DMS114 treated with DMSO at 0.1 percent for 48 hours (cell line): Measurements from ENCODE around the gene GRM1.

Source experiments
- DNase-seq: peaks from one replicate; lab custom pipeline; 2025; ENCODE audit not compliant: unreplicated experiment; lab: John Stamatoyannopoulos, UW

The GRM1 gene

DNA sequence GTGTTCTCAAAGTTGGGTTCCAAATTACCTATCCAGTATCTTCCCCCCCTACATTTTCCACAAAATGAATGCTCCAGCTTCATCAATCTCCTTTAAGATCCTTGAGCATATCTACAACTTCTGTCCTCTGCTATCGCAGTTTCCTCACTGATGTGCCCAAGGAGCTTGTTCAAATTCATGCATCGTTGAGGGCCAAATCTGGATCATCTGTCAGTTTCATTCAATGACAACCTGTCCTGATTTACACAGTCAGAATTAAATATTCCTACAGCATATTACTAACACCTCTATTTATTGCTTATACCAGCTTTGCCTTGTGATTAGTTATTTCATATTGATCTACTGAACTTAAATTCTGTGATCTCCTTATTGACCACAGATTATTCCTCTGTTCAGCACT is 68.7 kb downstream of the GRM1 start:
- DNase-seq, result no peak

DNA sequence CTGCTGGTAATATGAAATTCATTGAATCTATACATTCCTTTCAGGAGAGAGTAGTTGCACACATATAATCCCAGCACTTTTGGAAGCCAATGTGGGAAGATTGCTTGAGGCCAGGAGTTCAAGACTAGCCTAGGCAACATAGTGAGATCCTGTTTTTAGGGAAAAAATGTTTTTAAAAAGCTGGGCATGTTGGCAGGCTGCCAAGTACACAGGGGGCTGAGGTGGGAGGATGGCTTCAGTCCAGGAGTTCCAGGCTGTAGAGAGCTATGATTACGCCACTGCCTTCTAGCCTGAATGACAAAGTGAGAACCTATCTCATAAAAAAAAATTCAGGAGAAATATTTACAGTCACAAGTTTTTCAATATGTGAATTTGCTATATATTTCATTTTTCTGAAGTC is 71.9 kb downstream of the GRM1 start:
- DNase-seq, result no peak

DNA sequence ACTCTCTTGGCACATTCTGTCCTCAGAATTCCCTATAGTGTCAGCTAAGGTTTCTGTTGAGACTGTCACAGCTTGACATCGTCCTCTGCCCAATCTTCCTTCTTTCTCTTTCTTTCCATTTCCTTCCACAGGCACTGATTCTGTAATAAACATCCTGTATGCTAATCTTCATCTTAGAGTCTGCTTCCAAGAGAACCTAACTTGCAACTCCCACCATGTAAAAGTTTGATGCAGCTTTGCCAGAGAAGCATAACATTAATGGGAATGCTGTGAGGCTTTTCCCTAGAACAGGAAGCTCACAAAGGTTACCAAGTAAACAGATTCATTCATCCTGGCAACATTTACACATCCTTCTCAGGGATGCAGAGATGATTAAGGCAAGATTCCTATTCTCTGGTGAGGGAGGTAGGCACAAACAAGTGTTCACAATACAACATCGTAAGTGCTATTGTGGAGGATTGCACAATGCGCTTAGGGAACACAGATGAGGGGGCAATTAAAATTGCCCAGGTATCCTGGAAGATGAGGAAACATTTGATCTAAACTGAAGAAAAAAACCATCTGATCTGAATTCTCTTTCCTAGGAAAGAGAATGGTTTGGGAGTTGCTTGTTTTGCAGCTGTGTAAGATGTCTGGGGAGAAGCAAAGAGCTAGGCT is 74.7 kb downstream of the GRM1 start:
- DNase-seq, result no peak

DNA sequence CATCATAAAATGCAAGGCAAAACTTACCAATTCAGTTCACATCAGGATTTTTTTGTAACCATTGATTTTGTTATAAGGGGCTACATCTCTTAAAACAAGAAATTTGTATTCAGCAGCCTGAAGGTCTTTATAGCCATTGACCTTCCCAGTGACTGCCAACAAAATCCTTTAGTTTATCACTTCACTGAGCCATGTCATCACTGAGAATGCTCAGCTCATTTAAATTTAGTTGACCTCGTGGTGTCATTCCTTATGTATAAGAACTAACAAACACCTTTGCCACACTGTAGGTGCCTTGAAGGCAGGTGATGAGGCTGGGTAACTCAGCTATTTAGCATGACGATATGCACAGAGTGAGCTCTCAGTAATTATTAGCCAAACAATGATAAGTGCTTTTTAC is 77.7 kb downstream of the GRM1 start:
- no peak for DNase-seq

DNA sequence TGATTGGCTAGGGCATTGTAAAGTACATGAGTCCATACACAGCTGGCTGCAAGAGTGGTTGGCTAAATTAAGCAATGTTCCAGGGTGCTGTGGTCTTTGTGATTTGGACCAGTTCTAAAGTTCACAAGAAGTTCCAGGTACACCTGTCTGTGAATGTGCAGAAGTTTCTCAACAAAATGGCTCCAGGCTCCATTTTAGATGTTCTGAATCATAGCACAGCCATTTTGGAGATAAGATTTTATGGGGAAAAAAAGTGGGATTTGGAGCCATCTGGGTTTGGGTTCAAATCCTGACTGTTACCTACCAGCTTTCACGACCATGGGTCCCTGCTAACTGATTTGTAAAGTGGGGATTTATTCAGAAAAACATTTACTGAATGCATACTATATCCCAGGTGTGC is 82.1 kb downstream of the GRM1 start:
- no peak for DNase-seq

DNA sequence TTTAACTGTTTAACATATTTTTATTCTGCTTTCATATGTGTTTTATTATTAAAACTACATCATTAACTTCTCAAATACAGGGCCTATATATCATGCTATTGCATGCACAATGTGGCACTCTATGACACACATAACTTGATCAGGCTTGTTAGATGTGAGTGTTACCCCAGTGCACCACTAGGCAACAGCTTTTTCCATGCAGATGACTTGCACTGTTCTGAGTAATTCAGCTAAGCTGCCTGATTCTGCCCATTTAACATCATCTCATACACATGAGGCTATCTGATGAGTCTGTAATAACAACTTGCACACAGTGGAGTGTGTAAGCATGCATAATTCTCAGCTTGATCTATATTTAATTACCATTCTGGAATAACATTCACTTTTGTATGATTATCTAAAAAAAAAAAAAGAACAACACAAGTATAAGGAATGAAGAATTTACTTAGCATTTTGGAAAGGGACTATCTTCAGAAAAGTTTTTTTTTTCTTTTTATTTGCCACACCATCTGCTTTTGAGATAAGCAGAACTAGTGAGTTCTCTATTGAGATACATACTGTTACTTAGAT is 83.1 kb downstream of the GRM1 start:
- no peak for DNase-seq

DNA sequence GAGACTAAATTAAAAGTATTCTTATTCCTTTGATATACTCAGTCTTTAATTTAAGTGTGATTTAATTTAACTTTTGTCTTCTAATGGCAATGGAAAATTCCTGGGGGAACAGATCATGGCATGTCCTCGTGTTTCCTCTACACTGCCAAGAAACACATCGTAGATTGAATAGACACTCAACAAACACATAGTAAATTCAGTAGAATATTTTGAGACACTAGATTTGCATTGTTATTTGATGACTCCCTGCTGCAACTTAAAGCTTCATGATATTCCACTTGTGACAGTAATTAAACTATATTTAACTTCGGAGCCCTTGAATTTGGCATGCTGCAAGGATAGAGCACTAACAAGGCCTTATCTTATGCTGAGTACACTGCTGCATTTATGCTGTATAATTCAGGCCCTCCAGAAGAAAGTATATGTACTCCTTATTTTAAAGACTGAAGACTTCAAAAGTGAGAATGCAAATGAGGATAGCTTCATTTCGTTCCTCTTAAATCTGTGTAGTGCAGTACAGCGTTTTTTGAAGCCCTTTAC is 84.3 kb downstream of the GRM1 start:
- DNase-seq, result no peak

DNA sequence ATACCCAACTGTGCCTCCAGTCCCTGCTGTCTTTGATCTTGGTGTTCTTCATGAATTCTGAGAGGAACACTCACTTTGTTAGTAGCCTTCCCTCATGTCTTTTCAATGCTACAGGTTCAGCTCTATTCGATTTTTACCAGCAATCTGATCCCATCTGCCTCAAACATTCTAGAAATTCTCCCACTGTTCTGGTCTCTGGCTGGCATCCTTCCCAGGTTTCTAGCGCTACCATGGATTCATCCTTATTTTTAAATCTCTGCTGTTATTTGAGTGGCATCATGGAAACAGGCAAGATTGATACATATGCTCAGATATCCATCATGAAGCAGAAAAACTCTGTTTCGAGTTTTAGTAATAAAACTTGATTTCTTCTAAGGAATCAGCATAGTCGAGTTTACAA is 94.8 kb downstream of the GRM1 start:
- DNase-seq, result no peak

DNA sequence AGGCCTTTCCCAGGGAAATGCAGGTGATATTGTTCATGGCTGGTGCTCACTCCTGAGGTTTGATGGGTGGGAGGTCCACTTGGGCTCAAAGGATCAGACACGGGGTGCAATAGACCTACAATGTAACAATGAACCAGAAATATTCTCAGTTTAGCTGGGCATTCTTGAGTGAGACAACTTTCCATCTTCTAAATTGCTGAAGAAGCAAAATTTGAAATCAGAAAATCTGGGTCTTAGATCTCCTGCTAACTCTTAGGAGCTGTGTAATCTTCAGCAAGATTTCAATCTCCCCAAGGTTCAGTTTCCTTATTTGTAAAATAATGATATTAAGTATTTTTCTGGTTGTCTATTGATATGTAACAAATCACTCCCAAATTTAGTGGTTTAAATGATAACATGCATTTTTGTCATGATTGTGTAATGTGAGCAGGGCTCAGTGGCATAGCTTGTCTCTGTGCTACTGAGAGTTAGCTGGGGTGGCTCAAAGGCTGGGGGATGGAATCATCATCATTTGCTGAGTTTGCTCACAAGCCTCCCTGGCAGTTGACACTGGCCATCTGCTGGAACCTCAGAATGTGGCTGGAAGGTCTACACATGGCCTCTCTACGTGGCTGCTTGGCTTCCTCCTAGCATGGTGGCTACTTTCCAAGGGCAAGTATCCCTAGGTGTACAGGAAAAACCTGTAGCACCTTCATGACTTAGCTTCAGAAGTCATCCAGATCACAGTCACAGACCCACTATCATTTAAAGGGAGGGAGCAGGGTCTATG is 98.8 kb downstream of the GRM1 start:
- DNase-seq, result no peak

DNA sequence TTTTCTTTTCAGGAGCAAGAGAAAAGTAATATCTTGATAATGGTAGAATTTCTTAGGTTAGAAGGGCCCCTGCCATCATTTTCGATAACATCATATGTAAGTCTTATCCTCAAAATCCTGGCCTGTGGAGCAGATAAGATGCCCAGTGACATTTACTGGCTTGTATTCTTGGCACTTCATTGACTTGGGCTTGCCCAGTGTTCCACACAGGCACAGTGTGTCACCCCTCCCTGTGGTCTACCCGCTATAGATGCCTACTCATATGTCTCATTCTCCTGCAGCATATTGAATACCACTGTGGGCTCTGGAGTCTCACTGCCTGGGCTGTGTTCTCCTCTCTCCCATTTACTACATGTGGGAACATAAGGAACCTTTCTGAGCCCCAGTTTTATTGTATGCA is 105.0 kb downstream of the GRM1 start:
- no peak for DNase-seq

DNA sequence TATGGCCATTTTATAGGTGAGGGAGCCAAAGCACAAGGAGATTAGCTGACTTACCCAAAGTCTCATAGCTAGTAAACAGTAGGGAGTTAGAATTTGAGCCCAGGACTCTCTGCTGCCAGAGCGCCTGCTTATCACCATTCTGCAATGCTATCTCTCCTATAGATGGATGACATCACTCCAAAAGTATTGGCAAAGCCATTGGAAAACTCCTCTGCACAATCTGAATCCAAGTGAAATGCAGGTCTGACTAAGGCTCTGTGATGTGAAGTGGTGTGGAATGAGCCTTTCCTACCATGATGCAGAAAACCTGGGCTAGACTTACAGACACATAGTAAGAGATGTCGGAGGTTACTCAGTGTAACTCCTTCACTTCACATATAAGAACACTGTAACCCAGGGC is 106.3 kb downstream of the GRM1 start:
- no peak for DNase-seq

DNA sequence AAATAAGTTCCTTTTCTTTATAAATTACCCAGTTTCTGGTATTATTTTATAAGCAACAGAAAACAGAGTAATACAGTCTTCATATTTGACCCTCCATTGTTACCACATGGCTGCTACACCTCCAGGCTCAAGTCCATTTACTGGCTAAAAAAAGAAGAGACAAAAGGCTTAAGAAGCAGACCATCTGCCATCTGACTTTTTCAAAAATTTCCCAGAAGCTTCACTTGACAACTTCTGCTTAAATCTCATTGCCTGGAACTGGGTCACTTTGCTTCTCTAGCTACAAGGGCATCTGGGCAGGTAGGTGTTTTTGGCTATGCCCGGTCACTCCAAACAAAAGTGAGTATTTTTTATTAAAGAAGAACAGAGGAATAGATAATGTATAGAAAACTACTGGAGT is 118.0 kb downstream of the GRM1 start:
- no peak for DNase-seq

DNA sequence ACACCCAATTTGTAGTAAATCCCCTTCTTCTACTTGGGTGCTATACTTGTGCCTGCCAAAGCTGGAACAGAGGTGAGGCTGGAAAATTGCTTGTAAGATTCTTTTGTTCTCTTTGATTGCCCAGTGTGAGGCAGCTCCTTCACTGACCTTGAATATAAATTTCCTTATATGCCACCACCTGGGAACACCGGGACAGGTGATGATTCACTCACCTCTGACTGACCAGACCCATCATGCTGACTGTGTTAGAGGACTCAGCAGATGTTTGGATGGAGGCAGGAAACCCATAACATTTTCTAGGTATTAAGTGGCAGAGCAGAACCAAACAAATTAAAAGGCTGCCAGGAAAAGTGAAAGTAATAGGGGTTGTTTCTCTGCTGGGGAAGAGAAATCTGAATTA is 120.9 kb downstream of the GRM1 start:
- DNase-seq, result no peak

DNA sequence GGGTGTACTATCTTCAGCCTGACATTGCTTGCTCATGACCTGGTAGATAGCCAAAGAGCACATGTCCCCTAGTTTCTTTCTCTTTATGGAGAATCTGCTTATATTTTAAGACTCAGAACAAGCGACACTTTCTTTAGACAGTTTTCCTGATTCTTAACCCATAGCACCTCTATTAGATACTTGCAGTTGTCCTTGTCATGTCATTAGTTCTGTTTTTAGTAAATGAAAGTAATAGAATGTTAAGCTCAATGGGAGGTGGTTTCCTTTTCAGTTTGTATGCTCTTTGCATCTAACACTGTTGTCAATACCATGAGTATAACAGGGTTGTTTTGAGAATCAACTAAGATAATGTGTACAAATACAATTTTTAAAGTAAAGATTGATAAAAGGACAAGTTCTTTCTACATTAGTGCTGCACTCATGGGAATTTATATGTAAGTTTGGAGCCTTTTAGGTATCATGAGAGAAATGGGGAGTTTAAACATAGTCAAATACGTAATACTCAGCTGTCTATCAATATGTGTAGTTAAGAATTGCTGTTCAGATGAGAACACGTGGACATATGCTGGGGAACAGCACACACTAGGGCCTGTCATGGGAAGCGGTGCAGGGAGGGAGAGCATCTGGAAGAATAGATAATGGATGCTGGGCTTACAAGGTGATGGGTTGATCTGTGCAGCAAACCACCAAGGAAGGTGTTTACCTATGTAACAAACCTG is 124.3 kb downstream of the GRM1 start:
- DNase-seq, result no peak

DNA sequence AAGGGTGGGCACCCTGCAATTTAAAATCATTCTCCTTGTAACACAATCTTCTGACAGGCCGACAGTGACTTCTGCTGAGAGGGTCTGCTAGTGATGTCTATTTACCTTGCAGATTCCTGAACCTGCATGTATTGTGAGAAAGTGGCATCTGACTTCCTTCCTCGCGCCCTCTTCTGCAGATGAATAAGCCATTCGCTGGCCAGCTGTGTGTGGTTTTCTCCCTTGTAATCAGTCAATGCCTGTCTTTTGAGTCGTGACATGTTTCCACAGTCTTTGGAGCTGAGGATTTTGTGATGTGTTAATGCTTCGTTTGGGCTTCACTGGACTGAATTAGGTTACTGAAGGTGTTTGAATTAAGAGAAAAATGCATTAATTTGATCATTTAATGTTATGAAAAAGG is 125.3 kb downstream of the GRM1 start:
- DNase-seq, result no peak

DNA sequence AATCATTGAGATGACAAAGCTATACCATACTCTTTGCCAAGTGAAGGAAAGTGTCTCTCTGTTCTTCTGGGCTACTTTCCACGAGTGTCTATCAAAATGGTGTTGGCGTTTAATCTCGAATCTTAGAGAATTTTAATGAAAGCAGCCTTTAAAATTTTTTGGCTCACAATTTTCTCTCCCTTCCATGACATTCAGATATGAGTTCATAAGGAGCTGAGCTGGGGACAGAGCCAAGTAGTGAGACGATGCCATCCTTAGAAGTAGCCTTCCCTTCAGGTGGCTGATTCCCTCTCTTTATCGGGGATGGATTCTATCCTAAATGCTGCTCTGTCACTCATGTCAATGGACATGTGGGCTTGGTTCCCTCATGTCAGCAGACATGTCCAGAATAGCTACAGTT is 132.8 kb downstream of the GRM1 start:
- no peak for DNase-seq

DNA sequence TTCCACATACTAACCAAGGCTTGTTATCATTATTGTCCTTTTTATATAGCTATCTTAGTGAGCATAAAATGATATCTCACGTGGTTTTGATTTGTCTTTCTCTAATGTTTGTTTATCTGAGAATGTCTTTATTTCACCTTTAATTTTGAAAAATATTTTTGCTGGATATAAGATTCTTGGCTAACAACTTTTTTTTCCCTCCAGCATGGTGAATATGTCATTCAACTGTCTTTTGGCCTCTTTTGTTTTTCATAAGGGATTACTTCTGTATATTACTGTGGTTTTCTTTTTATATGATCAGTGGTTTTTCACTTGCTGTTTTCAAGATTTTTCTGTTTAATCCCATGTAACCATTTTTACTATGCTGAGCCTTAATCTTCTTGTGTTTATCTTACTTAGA is 141.0 kb downstream of the GRM1 start:
- DNase-seq, result no peak

DNA sequence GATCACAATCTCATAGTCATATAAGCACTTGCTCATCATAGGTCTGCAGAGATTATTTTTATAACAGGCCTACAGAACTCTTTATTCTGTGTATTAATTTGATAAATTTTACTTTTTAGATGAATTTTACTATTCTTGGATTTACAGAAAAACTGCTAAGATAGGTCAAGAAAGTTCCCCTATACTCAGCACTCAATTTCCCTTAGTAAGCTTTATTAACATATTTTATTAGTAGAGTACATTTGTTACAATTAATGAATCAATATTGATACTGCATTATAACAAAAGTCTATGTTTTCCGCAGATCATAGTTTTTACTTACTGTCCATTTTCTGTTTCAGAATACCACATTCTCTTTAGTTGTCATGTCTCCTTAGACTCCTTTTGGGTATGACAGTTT is 148.9 kb downstream of the GRM1 start:
- DNase-seq, result no peak

DNA sequence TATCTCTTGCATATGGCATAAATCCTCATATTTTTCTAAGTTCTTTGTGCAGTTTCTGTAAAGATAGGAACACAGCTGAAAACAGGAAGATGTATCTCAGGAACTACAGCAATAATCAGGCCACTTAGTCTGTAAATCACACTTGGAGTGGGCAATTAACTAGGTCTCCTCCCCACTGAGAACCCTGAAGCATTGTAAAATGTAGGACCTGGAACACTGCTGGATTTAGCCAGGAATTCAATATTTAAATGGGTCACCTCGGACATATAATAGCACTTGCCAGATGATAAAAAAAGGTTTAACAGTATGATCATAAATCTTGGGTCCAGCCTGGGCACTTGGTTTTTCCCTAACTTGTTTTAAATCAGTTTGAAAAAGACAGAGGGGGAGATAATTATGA is 155.0 kb downstream of the GRM1 start:
- DNase-seq, result no peak

DNA sequence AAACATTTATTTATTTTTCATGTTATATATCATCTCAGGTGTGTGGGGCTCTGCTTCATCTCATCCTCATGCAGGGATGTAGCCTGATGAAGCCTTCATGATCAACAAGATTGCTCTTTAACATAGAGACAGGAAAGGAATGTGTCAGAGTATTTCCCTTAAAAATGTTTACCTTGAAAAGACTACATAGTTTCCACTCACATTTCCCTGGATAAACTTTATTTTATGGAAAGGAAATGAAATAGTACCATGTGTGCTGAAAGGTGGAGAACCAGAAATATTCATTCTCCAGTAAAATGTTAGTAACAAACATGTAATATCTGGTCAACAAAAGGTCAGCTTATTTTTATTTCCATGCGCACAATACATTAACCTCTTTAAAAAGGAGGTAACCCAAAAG is 155.8 kb downstream of the GRM1 start:
- no peak for DNase-seq

DNA sequence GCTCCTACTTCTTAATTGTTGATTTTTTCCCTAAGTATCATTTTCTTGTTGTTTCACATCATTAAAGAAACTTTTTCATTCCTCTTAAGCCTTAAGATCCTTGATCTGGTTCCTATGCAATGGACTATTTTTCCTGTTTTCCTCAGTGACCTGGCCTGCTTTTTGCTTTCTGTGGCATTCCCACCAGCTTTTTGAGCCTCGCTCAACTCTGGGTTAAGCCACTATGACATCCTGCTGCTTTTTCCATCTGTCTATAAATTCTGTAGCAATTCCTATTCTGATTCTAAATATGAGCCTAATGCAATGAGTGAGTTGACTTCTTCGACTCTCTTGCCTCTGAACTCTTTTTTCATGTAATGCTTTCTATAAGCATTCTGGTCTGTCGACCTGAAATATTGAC is 160.3 kb downstream of the GRM1 start:
- no peak for DNase-seq

DNA sequence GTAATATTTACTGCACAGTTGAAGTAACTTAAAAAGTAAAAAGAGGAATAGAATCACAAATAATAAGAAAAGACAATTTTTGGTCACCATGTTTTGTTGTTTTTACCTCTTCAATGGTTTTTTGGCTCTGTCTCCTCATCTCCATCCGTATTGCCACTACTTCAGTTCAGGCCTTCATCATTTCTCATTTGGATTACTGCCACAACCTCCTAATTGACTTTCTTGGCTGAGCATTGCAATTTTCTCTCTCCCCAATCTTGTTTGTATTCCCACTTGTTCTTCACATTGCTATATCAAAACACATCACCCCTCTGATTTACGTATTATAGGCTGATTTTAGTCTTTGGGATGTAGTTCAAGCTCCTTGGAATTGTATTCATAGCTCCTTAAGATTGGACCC is 161.7 kb downstream of the GRM1 start:
- no peak for DNase-seq
